ENCODE measurements around the gene C16orf90.

The C16orf90 gene, protein sequence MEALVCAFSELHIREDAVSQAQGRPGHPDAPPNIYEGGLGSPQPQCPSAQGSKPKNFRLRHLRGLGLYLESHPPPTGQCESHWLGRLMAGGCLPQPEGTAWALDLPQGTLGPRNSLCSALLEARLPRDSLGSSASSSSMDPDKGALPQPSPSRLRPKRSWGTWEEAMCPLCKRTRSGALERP

DNA sequence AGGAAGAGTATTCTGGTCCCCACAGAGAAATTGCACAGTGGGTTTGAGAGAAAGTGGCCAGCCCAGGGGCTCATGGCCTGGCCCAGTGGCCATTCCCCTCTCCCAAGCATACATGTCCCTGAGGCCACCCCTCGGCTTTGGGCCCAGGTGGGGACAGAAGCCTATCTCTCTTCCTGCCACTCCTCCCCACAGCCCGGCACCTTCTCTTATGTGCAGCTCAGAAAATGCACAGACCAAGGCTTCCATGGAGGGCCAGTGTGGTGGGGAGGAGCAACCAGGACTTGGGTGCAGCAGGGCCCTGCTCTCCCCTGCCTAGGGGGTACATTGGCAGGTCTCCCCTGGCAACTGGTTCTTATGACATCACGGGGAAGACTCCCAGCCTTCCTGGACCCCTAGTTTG is at the start of gene C16orf90:
TSS of gene C16orf90 (minus strand) at position 314 of the 400 bp plus-strand sequence. CDS start at position 246, 68 bp downstream.
- DNase-seq: no peak

- DNase-seq: no peak
Observed at GRCh38 chr16:3542601-3543373, 47.5 kb upstream of the C16orf90 start.

- no peak for DNase-seq
Observed at GRCh38 chr16:3541527-3542155, 46.4 kb upstream of the C16orf90 start.

GRCh38 chr16:3538222-3538621 is 42.9 kb upstream of the C16orf90 start:
- DNase-seq: no peak

- DNase-seq: no peak
Observed at GRCh38 chr16:3536851-3537250, 41.6 kb upstream of the C16orf90 start.

- no peak for DNase-seq
Observed at GRCh38 chr16:3536271-3536731, 41.0 kb upstream of the C16orf90 start.

- DNase-seq: no peak
Observed at GRCh38 chr16:3534126-3534525, 38.8 kb upstream of the C16orf90 start.

- no peak for DNase-seq
Observed at GRCh38 chr16:3532741-3533140, 37.5 kb upstream of the C16orf90 start.

DNA sequence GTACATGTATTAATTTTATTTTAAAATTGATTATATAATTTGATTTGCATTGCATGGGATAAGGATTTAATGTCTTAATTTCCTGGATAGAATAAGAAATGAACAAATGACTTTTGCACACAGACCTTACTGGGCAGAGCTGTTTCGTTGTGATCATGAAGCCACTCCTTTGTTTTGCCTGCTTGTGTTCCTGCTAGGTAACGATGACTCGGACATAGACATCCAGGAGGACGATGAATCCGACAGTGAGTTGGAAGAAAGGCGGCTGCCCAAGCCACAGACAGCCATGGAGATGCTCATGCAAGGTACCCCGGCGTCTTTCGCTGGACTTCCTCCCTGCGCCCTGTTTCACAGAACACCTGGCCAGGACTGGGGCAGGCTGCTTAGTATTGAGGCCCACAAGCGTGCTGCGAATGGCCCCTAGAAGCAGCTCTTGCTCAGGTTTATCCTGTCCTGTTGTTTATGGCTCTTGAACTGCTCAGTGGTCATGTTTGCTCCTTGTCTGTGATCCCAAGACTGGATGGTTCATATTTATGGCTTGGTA is 35.2 kb upstream of the C16orf90 start:
- DNase-seq: no peak

DNA sequence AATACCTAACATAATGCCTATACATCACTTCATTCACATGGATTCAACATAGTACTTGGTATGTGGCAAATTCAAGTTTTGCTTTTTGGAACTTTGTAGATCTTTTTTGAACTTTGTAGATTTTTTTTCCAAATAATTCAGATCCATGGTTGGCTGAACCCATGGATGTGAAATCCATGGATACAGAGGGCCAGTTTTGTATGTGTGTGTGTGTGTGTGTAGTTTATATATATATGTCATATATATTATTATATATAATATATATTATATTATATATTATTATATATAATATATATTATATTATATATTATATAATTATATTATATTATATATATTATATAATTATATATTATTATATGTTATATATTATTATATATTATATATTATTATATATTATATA is 33.9 kb upstream of the C16orf90 start:
- DNase-seq: no peak

DNA sequence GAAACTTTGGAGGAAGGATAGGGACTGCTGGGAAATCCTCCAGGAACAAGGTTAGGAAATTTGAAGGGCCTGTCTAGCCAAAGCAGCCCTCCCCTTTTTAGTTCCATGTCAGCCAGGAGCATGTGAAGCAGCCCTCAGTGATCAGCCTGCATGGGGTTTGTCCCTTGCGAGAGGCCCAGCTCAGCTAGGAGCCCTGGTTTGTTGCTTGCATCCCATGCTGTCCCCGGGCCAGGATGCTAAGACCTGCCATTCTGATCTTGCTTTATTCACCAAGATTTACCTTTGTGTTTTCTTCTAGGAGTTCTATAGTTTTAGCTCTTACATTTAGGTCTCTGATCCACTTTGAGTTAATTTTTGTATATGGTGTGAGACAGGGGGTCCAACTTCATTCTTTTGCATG is 33.1 kb upstream of the C16orf90 start:
- DNase-seq: peak; percentile 12

DNA sequence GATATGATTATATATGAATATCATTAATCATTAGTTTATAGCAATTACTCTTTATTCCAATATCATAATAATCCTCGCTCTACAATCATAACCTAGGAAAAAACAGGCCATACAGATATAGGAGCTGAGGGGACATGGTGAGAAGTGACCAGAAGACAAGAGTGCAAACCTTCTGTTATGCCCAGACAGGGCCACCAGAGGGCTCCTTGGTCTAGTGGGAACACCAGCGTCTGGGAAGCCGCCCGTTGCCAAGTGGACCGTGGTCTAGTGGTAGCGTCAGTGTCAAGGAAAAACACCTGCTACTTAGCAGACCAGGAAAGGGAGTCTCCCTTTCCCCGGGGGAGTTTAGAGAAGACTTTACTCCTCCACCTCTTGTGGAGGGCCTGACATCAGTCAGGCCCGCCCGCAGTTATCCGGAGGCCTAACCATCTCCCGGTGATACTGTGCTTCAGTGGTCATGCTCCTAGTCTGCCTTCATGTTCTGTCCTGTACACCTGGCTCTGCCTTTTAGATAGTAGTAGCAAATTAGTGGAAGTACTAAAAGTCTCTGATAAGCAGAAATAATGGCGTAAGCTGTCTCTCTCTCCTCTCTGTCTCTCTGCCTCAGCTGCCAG is 32.0 kb upstream of the C16orf90 start:
- peak; percentile 74 for DNase-seq

GRCh38 chr16:3525951-3526350 is 30.7 kb upstream of the C16orf90 start:
- peak; percentile 43 for DNase-seq

GRCh38 chr16:3523281-3523680 is 28.0 kb upstream of the C16orf90 start:
- DNase-seq: peak; percentile 29

- peak; percentile 50 for DNase-seq
Observed at GRCh38 chr16:3520841-3521240, 25.6 kb upstream of the C16orf90 start.

DNA sequence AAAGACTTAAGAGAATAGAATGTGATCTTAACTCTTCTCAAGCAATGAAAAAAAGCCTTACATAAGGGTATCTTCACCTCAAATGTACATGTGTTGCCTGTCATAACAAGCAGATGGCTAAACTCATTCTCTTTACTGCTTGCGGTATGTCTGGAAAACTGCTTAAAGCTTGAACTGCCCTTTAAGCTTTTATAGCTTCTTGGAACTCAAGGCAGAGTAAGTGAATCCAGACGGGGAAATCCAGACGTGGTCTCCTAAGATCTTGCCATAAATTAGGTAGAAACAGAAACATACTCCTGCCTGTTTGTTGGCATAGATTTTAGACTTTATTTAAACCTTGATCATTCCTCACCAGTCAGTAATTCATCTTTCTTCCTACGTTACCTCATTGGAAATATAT is 25.1 kb upstream of the C16orf90 start:
- peak; percentile 17 for DNase-seq

DNA sequence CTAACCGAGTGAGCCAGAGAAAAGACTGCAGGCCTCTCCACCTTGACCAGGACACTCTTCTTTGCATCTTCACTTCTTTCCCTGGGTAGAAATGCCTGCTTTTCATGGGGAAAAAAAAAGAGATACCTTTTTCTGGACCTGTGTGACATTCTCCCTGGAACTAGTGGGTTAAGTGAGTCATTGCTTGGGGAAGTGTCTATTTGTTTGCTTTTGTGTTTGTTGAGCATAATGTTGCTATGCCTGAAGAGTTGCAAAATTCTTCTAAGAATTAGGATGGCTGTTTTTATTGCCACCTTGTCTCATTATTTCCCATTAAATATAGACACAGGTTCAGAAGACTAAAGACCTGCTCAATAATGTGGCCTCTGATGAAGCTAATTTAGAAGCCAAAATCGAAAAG is 24.3 kb upstream of the C16orf90 start:
- DNase-seq: no peak

DNA sequence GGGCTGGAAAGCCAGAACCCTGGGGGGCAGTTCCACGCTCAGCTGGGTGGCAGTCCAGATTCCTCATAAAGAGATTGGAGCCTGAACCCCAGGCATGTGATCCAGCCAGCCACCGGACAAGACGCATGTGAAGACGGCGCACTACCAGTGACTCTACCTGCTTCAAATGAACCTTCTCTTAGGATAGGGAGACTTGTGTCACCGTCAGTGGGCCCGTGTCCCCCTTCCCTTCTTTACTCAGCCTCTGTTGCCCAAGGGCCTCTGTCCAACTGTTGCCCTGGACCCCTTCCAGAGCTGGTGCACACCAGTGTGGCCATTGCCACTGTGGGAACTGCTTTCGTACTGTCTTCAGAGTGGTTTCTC is 23.7 kb upstream of the C16orf90 start:
- peak; percentile 24 for DNase-seq

DNA sequence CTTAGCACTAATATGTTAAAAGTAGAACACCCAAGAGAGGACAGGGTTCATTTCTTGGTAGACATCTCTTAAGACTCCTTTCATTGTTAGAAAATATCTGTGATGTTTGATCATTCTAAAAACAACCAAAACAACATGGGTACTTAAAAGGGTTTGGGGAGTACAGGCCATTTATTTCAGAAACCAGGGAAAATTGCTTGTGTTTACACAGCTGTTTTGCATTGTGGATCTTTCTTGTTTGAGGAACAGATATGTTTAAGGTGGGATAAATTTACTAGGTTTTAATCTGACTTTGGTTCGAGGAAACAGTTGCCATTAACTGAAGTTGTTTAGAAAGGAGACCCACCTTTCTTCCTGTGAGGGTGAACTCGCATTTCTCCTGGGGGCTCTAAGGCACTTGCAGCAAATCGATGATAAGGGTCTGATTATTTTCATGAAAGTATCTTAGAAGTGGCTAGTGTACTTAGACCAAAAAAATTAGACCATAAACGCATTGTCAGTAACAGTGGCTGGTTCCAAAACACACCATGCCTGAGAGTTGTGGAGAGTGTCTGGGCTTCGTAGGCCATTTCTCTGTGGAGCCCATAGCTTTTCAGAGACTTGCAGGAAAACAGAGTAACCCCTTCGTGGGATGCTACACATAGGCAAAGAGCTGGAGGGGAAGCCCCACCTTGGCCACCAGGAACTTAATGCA is 23.1 kb upstream of the C16orf90 start:
- DNase-seq: peak; percentile 29

- DNase-seq: peak; percentile 12
Observed at GRCh38 chr16:3515897-3516296, 20.6 kb upstream of the C16orf90 start.

GRCh38 chr16:3514621-3515020 is 19.3 kb upstream of the C16orf90 start:
- peak; percentile 10 for DNase-seq

- peak; percentile 35 for DNase-seq
Observed at GRCh38 chr16:3513892-3514583, 18.7 kb upstream of the C16orf90 start.
